ENCODE results near the gene TBC1D14. TPM values are rescaled to one million over a fixed set of nuclear protein-coding genes. Genes with fewer than 3 reads are reported as not detected.

TBC1D14 gene
- total RNA-seq, 2 experiments from 2014 or later, result 38.4 to 44.1 TPM

- BruUV-seq (replicated peaks), result no TSS peak
- H4K20me1 ChIP-seq (ENCODE audit: insufficient read depth, low read length), result no peaks in the 10 kb centered on the region
Measured at GRCh38 chr4:7052313-7052712, 142.7 kb downstream of the TBC1D14 start.

GRCh38 chr4:7052923-7053715, 143.5 kb downstream of the TBC1D14 start:
- no peak overlapping the region for H3K4me3 ChIP-seq (ENCODE audit: low read depth, low read length, poor library complexity, severe bottlenecking)
- no TSS peak for BruUV-seq (replicated peaks)
- H3K9me2 ChIP-seq (ENCODE audit: insufficient read depth, low read length), result no peaks in the 10 kb centered on the region
- H3K27ac ChIP-seq (ENCODE audit: low read depth, low read length, poor library complexity, severe bottlenecking), result no peak overlapping the region
- CTCF ChIA-PET (ENCODE audit: unreplicated experiment), result no interaction called here
- no peaks in the 10 kb centered on the region for H3K79me2 ChIP-seq (ENCODE audit: insufficient read depth, low read depth, low read length)
- POLR2A ChIA-PET, result no interaction called here
- H3K4me1 ChIP-seq (ENCODE audit: insufficient read depth, low read length, poor library complexity, severe bottlenecking), result no peaks in the 10 kb centered on the region
- H4K20me1 ChIP-seq (ENCODE audit: insufficient read depth, low read length), result no peaks in the 10 kb centered on the region
- DNase-seq (ENCODE audit: low spot score), result no peak
- H3K9me3 ChIP-seq (ENCODE audit: low read length), result no peaks in the 10 kb centered on the region
- peaks cover 37% of the 10 kb centered on the region for H3K36me3 ChIP-seq (ENCODE audit: insufficient read depth, low read length)
- no peak overlapping the region for H3K4me2 ChIP-seq (ENCODE audit: low read length)
- no peak overlapping the region for H2AFZ ChIP-seq (ENCODE audit: low read length)
- TF ChIP-seq CTCF (conservative IDR thresholded peaks at IDR 0.05; ENCODE audit: low read length) (no peak), EZH2phosphoT487 (IDR thresholded peaks at IDR 0.05; ENCODE audit: borderline replicate concordance, low read depth, low read length) (no peak)
- intact Hi-C loops (cut with micrococcal nuclease; ENCODE audit: unreplicated experiment), result no loop called here

More at GRCh38 chr4:7052313-7052712, 142.7 kb downstream of the TBC1D14 start:
- Histone ChIP-seq H3K27ac (ENCODE audit: low read depth, low read length, poor library complexity, severe bottlenecking) (no peak overlapping the region), H3K9me2 (ENCODE audit: insufficient read depth, low read length) (no peaks in the 10 kb centered on the region), H3K36me3 (ENCODE audit: insufficient read depth, low read length) (peaks cover 29% of the 10 kb centered on the region; the same call in 1 of the 2 replicates), H3K4me2 (ENCODE audit: low read length) (no peak overlapping the region), H3K9me3 (ENCODE audit: low read length) (no peaks in the 10 kb centered on the region), H3K4me1 (ENCODE audit: insufficient read depth, low read length, poor library complexity, severe bottlenecking) (no peaks in the 10 kb centered on the region), H3K79me2 (ENCODE audit: insufficient read depth, low read depth, low read length) (no peaks in the 10 kb centered on the region; the same call in 1 of the 2 replicates), H2AFZ (ENCODE audit: low read length) (no peak overlapping the region), H3K4me3 (ENCODE audit: low read depth, low read length, poor library complexity, severe bottlenecking) (no peak overlapping the region)
- DNase-seq (ENCODE audit: low spot score), result no peak
- intact Hi-C loops (cut with micrococcal nuclease; ENCODE audit: unreplicated experiment), result no loop called here
- ChIA-PET CTCF (ENCODE audit: unreplicated experiment) (no interaction called here), POLR2A (no interaction called here)
- TF ChIP-seq EZH2phosphoT487 (IDR thresholded peaks at IDR 0.05; ENCODE audit: borderline replicate concordance, low read depth, low read length) (no peak), CTCF (conservative IDR thresholded peaks at IDR 0.05; ENCODE audit: low read length) (no peak)
